ENCODE measurements around the gene AGAP1. TPM values are rescaled to one million over a fixed set of nuclear protein-coding genes. Genes with fewer than 3 reads are reported as not detected.

AGAP1 gene
- total RNA-seq, 2 donors from 2014 or later: 16.1 to 40.1 TPM

DNA sequence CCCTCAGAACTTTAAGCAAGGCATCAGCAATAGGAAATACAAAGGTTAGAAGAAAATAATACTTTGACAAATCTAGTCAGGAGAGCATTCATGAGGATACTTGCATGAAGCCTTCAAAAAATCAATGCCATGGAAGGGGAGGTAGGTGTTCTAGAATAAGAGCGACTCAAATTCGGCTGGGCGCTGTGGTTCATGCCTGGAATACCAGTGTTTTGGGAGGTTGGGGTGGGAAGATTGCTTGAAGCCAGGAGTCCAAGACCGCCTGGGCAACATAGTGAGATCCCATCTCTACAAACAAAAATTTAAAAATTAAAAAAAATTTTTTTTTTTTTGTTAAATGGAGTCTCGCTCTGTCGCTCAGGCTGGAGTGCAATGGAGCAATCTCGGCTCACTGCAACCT, 652.6 kb downstream of the AGAP1 start:
- no peak for DNase-seq (ENCODE audit: low spot score)
- H3K4me3 ChIP-seq: no peak overlapping the region
- no peaks in the 10 kb centered on the region for H3K27me3 ChIP-seq (replicated peaks; ENCODE audit: insufficient read depth)
- intact Hi-C loops (cut with DNase I): no loop called here
- no peaks in the 10 kb centered on the region for H3K9me3 ChIP-seq
- TF ChIP-seq POLR2A (IDR thresholded peaks at IDR 0.05) (no peak), POLR2AphosphoS5 (IDR thresholded peaks at IDR 0.05) (no peak)
- TF ChIP-seq, protein P1, sequence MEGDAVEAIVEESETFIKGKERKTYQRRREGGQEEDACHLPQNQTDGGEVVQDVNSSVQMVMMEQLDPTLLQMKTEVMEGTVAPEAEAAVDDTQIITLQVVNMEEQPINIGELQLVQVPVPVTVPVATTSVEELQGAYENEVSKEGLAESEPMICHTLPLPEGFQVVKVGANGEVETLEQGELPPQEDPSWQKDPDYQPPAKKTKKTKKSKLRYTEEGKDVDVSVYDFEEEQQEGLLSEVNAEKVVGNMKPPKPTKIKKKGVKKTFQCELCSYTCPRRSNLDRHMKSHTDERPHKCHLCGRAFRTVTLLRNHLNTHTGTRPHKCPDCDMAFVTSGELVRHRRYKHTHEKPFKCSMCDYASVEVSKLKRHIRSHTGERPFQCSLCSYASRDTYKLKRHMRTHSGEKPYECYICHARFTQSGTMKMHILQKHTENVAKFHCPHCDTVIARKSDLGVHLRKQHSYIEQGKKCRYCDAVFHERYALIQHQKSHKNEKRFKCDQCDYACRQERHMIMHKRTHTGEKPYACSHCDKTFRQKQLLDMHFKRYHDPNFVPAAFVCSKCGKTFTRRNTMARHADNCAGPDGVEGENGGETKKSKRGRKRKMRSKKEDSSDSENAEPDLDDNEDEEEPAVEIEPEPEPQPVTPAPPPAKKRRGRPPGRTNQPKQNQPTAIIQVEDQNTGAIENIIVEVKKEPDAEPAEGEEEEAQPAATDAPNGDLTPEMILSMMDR (IDR thresholded peaks at IDR 0.05): no peak
- H3K36me3 ChIP-seq: no peaks in the 10 kb centered on the region
- no peaks in the 10 kb centered on the region for H3K4me1 ChIP-seq (replicated peaks)
- WGBS: 96% methylated on average over 7 of the region's 7 CpGs
- no peak overlapping the region for H3K27ac ChIP-seq

DNA sequence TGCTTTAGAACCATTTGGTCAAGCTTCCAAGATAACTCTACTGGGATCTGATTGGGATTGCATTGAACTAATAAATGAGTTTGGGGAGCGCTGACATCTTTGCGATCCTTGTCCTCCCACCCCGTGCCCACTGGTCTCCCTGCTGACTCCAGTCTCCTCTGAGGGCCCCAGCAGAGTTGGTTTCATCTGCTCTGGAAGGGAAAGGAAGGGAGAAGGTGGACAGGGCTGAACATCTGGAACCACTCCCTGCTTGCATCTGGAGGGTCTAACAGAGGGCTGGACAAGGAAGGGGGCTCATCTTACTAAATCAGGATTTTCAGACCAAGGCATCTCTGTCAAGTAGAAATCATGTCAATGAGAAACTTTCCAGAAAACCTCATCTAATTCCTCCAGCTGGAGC, 661.6 kb downstream of the AGAP1 start:
- DNase-seq (ENCODE audit: low spot score): no peak
- Histone ChIP-seq H3K27me3 (replicated peaks; ENCODE audit: insufficient read depth) (peaks cover 2% of the 10 kb centered on the region), H3K9me3 (no peaks in the 10 kb centered on the region), H3K27ac (no peak overlapping the region), H3K4me1 (replicated peaks) (no peaks in the 10 kb centered on the region), H3K4me3 (no peak overlapping the region), H3K36me3 (no peaks in the 10 kb centered on the region)
- intact Hi-C loops (cut with DNase I): no loop called here
- TF ChIP-seq POLR2AphosphoS5 (IDR thresholded peaks at IDR 0.05): no peak
- TF ChIP-seq, protein P1 (IDR thresholded peaks at IDR 0.05): no peak
- TF ChIP-seq POLR2A (IDR thresholded peaks at IDR 0.05): no peak
- 80% methylated on average over 3 of the region's 3 CpGs for WGBS

DNA sequence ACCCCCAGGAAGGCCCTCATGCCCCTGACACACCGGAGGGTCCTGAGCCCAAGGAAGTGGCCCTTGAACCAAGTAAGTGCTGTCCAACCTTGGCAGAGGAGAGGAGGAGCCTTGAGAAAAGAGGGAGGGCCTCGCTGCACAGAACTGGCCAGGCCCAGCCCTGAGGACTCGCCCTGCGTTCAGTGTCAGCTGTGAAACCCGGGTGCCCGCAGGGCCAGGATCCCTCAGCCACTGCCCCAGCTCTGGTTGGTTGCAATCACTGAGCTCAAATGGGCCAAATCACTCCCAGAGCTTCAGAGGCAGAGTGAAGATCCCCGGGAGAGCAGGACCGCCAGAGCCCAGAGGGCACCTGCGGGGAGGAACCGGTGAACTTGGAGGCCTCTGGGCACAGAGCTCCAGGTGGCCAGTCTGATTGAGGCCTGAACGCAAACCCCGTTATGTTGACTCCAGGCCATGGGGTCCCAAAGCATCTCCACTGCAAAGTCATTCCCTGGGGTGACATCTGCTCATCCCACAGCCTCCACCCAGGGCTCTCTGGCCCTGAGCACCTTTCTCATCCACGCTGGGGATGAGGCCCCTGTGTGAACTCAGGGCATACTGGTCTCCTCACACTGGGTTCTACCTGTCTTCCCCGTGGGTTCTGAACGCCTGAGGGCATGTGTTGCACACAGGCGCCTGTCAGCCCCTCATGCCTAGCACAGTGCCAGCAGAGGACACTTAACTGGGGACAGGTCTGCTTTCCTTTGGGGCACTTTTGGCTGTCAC, 662.4 kb downstream of the AGAP1 start:
- intact Hi-C loops (cut with DNase I): no loop called here
- Histone ChIP-seq H3K9me3 (no peaks in the 10 kb centered on the region), H3K4me1 (replicated peaks) (no peaks in the 10 kb centered on the region), H3K36me3 (no peaks in the 10 kb centered on the region), H3K27me3 (replicated peaks; ENCODE audit: insufficient read depth) (peaks cover 5% of the 10 kb centered on the region), H3K27ac (no peak overlapping the region), H3K4me3 (no peak overlapping the region)
- DNase-seq (ENCODE audit: low spot score): no peak
- TF ChIP-seq, protein P1 (IDR thresholded peaks at IDR 0.05): no peak
- TF ChIP-seq POLR2A (IDR thresholded peaks at IDR 0.05) (no peak), POLR2AphosphoS5 (IDR thresholded peaks at IDR 0.05) (no peak)
- 89% methylated on average over 13 of the region's 16 CpGs for WGBS

DNA sequence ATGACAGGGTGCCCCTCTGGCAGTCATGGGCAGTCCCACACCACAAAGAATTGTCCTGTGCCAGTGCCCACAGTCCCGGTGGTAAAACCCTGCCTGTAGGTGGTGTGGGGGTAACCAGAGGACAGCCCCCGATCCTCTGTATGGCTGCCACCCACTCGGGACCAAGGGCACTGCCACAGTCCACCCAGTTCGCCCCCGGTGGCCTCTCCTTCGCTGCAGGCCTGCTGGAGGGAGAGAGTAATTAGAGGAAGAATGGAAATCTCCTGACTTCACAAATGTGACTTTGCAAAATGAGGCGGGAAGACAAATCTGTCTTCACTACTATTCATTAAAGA, 663.0 kb downstream of the AGAP1 start:
- H3K4me3 ChIP-seq: no peak overlapping the region

More for the DNA sequence above, 663.0 kb downstream of the AGAP1 start:
- no peaks in the 10 kb centered on the region for H3K9me3 ChIP-seq
- TF ChIP-seq POLR2A (IDR thresholded peaks at IDR 0.05): no peak
- no peak for TF ChIP-seq POLR2AphosphoS5 (IDR thresholded peaks at IDR 0.05)
- TF ChIP-seq, protein P1 (IDR thresholded peaks at IDR 0.05): no peak
- intact Hi-C loops (cut with DNase I): no loop called here
- no peak overlapping the region for H3K27ac ChIP-seq
- H3K27me3 ChIP-seq (replicated peaks; ENCODE audit: insufficient read depth): peaks cover 5% of the 10 kb centered on the region
- no peak for DNase-seq (ENCODE audit: low spot score)
- H3K4me1 ChIP-seq (replicated peaks): no peaks in the 10 kb centered on the region
- H3K36me3 ChIP-seq: no peaks in the 10 kb centered on the region
- WGBS: 87% methylated on average over 7 of the region's 7 CpGs
